K562 (cell line): ENCODE data around the gene NDUFC2. TPM values are rescaled to one million over a fixed set of nuclear protein-coding genes. Genes with fewer than 3 reads are reported as not detected.
A peak's percentile ranks its signal among the peaks of the same experiment; 100 is the strongest.

Experiments
- DPF2 ChIP-seq: fragments of 450-650 bp; IDR thresholded peaks from 2 replicates; pipeline ENCODE4 v1.6.1; 2016
- E2F6 ChIP-seq, 2 experiments: IDR thresholded peaks; 2 replicates each; pipeline ENCODE4 v1.6.1; 2011; ENCODE audit warnings: borderline replicate concordance in 1 of 2, control low read depth in 1 of 2, low read depth in 1 of 2, low read length in 1 of 2, mild to moderate bottlenecking in 1 of 2, mixed read lengths in 1 of 2, moderate library complexity in 1 of 2; ENCODE audit not compliant: insufficient read depth in 1 of 2, insufficient read length in 1 of 2, poor library complexity in 1 of 2, severe bottlenecking in 1 of 2; ENCODE audit errors: extremely low read depth in 1 of 2
- HDAC2 ChIP-seq: fragments of 450-650 bp; IDR thresholded peaks from 2 replicates; pipeline ENCODE4 v1.6.1; 2016; ENCODE audit warnings: mild to moderate bottlenecking
- HES1 ChIP-seq: fragments of 450-650 bp; IDR thresholded peaks from 2 replicates; pipeline ENCODE4 v1.6.1; 2016; ENCODE audit warnings: low read depth, mild to moderate bottlenecking, moderate library complexity
- MGA ChIP-seq: fragments of 450-650 bp; IDR thresholded peaks from 2 replicates; pipeline ENCODE4 v1.6.1; 2016; ENCODE audit warnings: mild to moderate bottlenecking, moderate library complexity
- NFIC ChIP-seq: fragments of 450-650 bp; IDR thresholded peaks from 2 replicates; pipeline ENCODE4 v1.6.1; 2017; ENCODE audit warnings: mild to moderate bottlenecking, inconsistent platforms
- NRF1 ChIP-seq, 2 experiments: fragments of 450-650 bp; IDR thresholded peaks in 1 of 2; conservative IDR thresholded peaks in 1 of 2; 2 replicates each; pipeline ENCODE4 v1.6.1; 2014; ENCODE audit warnings: mild to moderate bottlenecking in 2 of 2
- SMARCA5 ChIP-seq: fragments of 450-650 bp; IDR thresholded peaks from 2 replicates; pipeline ENCODE4 v1.6.1; 2016
- STAT5B ChIP-seq: fragments of 250-450 bp; sonication (Bioruptor Pico); IDR thresholded peaks from 2 replicates; pipeline ENCODE4 v1.8.0; 2021; ENCODE audit warnings: mild to moderate bottlenecking, inconsistent platforms
- THRA ChIP-seq: fragments of 450-650 bp; IDR thresholded peaks from 2 replicates; pipeline ENCODE4 v1.6.1; 2017; ENCODE audit warnings: mild to moderate bottlenecking, moderate library complexity
- ZC3H4 ChIP-seq: sonication (generic); formaldehyde crosslinking; IDR thresholded peaks from 2 replicates; pipeline ENCODE4 v1.9.0; 2021; ENCODE audit warnings: missing genetic modification reagents, borderline replicate concordance
- ZFPM2 ChIP-seq: fragments of 250-450 bp; sonication (Bioruptor Pico); IDR thresholded peaks from 2 replicates; pipeline ENCODE4 v1.5.1; 2022; ENCODE audit warnings: mild to moderate bottlenecking
- ZNF197 ChIP-seq: fragments of 200-800 bp; sonication (Bioruptor generic); IDR thresholded peaks from 2 replicates; pipeline ENCODE4 v1.6.1; 2016; ENCODE audit warnings: low read depth, missing genetic modification characterization, missing compliant biosample characterization
- polyA plus RNA-seq, 8 experiments: library from polyadenylated mRNA; depleted of rRNA in 4 of 8; stranded (reverse) in 5 of 8; unstranded in 3 of 8; fragments of >200 nt; fragmentation: Nextera tagmentation in 2 of 8; fragmentation: Illumina TruSeq in 1 of 8; extraction: Ambion mirVana in 2 of 8; extraction: Trizol in 1 of 8; gene quantifications; 2 replicates each; pipeline versions ENCODE4 v1.2.1 to v1.2.3, GENCODE V29; 2011 to 2014; ENCODE audit warnings: inconsistent platforms in 1 of 8, missing spikeins in 1 of 8
- total RNA-seq, 7 experiments: library from RNA; depleted of rRNA in 6 of 7; stranded (reverse); fragments of >200 nt in 6 of 7; fragmentation: Illumina TruSeq in 2 of 7; extraction: Trizol in 2 of 7; gene quantifications; 2 replicates each; pipeline versions ENCODE4 v1.2.1 to v1.2.3, GENCODE V29; 2011 to 2021; ENCODE audit warnings: low replicate concordance in 1 of 7

The NDUFC2 gene
- total and polyA plus RNA-seq, 9 of the 15 experiments (the other 6 are each of a cell fraction or from before 2014, with no cell fraction given) = 168 to 1,119 (median 442) TPM

- TF ChIP-seq MGA (no peak), ZFPM2 (no peak), ZNF197 (0 out of 2 replicates have a peak, but pooled peaks have one; percentile 60), HDAC2 (peak; percentile 79; the same call in 1 of the 2 replicates), SMARCA5 (peak; percentile 53), ZC3H4 (no peak), NFIC (peak; percentile 98), DPF2 (peak; percentile 87), NRF1 (conservative IDR thresholded peaks at IDR 0.05 in 1 of 2, IDR thresholded peaks at IDR 0.05 in 1 of 2) (no peak), HES1 (peak; percentile 19; the same call in 1 of the 2 replicates), THRA (no peak), E2F6 (IDR thresholded peaks at IDR 0.05; ENCODE audit: borderline replicate concordance in 1 of 2, extremely low read depth in 1 of 2, insufficient read depth in 1 of 2, insufficient read length in 1 of 2, low read depth in 1 of 2, low read length in 1 of 2, poor library complexity in 1 of 2, severe bottlenecking in 1 of 2) (no peak), STAT5B (no peak)
Observed at GRCh38 chr11:78039919-78040671, 39.6 kb downstream of the NDUFC2 start (continued).
